GM21576 (cell line): ENCODE results near the gene SMAD3.
"Not testable (repeated sequence)": the region's sequence is repeated elsewhere in the genome, so short reads cannot be mapped to it uniquely, and the experiment has no call there.

Experiments used
- ATAC-seq: cut with Tn5 transposase; IDR thresholded peaks from one replicate; pipeline ENCODE4 v1.9.1; 2021; ENCODE audit warnings: mild to moderate bottlenecking, moderate library complexity; ENCODE audit not compliant: unreplicated experiment

Gene SMAD3

DNA sequence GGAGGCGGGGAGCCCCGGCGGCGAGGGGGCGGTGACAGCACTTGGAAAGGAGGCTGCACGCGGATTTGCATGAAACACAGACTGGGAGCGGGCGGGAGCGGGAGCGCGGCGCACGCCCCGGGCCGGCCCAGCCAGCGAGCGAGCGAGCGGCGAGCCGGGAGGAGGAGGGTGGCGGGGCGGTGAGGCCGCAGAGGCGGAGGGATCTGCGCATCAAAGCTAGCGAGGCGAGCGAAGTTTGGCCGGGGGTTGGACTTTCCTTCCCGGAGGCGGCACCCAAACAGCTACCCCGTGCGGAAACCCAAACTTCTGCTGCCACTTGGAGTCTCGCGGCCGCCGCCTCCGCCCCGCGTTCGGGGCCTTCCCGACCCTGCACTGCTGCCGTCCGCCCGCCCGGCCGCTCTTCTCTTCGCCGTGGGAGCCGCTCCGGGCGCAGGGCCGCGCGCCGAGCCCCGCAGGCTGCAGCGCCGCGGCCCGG is at the start of gene SMAD3:
Gene SMAD3 (plus strand): TSS at position 72 of the 475 bp plus-strand sequence. CDS start 553 bp downstream, outside the sequence.
- peak; percentile 47 for ATAC-seq

DNA sequence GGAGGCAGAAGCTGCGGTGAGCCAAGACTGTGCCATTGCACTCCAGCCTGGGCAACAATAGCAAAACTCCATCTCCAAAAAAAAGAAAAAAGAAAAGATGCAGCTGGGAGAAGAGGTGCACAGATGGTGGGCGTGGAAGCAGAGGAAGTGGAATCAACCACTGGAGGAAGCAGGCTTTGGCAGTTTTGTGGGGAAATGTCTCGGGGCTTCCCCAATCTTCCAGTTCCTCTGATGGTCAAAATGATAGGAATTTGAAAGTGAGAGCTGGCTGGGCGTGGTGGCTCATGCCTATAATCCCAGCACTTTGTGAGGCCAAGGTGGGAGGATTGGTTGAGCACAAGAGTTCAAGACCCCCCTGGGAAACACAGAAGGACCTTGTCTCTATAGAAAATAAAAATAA is 48.1 kb upstream of the SMAD3 start:
- no peak for ATAC-seq

DNA sequence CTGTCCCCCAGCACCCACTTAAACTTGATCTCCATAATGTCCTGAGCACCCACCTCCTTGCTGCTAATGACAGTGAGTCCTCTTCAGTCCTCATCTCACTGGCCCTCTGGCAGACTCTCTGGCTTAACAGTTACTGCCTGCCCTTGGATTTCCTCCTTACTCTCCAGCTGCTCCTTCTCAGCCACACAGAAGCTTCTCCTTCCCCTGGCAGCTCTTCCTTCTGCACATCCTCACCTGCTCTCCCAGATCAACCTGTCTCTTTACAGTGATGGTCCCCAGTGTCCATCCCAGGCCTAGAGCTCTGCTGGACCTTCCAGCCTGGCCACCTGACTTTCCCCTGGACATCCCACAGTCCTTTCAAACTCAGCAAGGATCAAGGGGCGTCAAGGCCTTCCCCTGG is 47.4 kb upstream of the SMAD3 start:
- ATAC-seq, result no peak

DNA sequence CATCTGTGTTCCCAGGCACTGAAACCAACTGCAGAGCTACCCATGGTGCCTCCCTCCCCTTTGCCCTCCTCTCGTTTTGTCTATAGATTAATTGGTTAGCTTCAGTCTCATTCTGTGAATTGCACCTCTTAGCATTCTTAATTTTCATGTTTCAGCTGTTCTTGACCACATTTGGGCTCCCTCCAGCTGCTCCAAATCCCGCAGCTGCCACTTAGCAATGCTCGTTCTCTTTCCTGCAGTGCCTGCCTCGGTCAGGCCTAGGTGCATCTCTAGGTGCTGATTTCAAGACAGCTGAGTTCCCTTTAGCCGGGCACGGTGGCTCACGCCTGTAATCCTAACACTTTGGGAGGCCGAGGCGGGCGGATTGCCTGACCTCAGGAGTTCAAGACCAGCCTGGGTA is 47.0 kb upstream of the SMAD3 start:
- ATAC-seq, result no peak

DNA sequence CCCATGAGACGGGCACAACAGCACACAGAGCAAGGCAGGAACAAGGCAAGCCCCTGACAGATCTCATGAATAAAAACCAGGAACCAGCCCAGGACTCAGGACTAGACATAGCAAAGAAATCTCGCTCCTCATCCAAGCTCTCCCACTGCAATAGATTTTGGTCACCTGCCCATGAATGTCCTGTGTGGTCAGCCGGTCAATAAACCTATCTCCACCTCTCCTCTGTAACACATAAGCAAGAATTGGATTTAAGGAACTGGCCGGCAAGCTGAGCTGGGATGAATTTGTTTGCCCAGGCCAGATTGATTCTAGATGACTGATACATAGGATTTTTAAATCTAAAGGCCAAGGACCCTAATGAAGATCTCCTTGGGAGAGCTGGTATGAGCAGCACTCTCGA is 46.3 kb upstream of the SMAD3 start:
- no peak for ATAC-seq

DNA sequence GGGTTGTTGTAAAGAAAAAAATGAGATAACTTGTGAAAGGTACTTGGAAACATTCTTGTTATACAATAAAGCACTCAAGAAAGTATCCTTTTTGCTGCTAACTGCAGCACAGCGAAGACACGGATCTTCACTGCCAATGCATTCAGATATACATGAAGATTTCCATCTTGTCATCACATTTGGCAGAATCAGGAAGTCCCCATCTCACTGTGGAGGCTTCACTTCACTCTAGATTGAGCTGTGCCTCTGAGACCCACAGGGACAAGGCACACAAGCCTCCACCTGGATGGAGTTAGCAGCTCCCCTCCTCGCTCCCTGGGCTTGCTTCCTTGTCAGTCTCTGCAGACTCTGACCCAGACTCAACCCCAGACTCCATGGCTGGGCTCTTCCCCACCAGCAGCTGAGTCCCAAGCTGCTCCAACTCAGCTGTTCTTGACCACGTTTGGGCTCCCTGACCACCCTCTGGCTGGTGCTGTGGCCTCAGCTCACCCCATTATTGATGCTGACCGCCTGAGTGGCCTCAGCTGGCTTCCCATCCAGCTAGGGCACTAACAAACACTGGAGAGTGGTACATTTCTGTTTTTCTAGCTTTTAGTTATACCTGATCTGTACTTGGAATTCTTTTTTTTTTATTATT is 45.4 kb upstream of the SMAD3 start:
- no peak for ATAC-seq

DNA sequence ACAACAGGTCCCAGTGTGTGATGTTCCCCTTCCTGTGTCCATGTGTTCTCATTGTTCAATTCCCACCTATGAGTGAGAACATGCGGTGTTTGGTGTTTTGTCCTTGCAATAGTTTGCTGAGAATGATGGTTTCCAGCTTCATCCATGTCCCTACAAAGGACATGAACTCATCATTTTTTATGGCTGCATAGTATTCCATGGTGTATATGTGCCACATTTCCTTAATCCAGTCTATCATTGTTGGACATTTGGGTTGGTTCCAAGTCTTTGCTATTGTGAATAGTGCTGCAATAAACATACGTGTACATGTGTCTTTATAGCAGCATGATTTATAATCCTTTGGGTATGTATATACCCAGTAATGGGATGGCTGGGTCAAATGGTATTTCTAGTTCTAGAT is 44.7 kb upstream of the SMAD3 start:
- ATAC-seq, result not testable (repeated sequence)

DNA sequence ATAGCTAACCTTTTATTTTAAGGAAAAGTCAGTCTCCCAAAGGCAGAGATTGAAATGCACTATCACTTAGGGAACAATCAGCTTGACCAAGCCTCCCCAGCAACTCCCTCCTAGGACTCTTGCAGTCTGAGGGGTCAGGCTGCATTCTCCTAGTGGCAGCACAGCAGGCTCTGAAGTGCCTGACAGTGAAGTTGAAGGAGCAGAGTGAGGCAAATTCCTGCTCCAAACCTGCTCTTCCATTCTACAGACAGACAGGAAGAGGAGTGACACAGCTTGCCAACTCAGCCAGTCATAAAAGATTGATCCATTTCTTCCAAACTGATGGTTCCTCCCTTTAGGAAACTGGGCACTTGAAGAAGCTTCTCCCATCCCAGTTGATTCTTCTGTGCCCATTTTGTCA is 43.9 kb upstream of the SMAD3 start:
- ATAC-seq, result no peak

DNA sequence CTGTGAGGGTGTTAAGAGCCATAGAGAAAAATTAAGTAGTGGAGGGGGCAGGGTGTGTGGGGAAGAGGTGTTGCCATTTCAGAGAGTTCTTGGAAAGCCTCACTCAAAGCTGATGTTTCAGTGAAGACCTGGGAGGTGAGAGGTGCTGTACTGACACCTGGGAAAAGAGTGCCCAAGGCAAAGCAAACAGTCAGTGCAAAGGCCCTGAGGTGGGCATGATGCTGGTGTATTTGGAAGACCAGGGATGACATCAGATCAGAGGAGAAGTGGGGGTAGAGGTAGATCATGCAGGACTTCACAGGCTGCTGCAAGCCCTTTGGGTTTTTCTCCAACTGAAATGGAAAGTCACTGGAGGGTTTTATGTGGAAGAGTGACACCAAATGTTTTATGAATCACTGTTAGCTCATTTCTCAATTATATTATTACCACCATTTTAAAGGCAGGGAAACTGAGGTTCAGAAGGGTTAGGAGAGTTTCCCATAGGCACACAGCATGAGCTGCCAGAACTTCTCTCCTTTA is 42.8 kb upstream of the SMAD3 start:
- ATAC-seq, result no peak

DNA sequence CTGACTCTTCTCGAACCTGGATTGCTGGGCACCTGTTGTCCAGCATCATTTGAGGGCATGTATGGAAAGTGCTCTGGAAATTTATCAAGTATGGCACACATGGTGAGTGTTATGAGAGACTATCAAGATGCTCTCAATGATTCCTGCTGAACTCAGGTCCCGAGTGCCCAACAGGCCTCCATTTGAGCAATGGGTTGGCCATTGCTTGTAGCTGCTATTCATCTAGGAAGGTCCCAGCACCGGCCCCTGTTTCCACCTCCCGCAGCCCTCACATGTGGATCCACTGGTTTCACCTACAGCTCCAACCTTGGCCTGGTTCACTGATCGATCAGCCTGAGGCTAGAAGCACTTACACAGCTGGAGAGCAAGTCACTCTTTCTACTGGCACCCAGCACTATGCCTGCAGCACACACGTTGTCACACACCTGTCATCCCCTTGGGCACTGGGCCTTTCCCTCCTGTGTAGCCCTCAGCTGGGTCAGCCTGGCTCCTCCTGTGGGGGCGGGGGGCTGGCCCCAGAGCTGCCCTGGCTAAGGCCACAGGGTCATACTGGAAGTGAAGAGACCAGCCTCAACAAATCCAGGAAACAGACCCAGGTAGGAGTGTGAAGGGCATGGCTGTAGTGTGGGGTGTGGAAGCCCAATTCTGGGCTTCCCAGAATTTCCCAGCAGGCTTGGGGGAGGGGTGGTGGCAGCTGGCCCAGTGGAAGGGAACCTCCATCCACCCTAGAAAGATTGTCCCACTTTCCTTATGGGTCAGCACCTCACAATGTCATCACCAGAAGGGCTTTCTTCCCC is 41.7 kb upstream of the SMAD3 start:
- no peak for ATAC-seq

DNA sequence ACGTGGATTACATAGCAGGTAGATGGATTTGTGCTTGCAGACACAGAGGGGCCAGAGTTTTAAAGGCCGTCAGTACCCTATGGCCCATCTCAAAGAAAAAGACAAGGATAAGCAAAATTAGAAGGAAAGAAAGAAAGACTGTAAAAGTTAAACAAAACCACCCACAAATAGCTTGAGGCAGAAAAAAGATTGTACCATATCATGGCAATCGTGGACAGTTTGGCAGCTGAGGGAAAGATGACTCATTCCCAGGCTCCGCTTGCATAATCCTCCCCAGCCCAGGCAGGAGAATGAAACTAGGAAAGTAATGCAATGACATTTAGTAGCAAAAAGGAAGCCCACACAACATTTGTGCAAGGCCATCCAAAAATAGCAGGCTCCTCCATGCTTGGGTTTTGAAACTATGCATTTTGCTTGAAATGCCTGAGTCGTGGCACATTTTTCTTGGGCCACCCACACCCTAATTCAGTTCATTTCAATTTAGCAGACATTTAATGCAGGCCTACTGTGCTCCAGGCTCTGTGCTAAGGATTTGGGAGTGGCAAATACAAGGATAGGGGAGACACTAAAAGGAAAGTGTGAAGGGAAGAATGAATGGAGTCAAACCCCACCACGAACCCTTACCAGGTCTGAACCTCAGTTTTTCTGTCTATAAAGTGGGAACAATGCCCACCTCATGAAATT is 40.9 kb upstream of the SMAD3 start:
- ATAC-seq, result no peak

DNA sequence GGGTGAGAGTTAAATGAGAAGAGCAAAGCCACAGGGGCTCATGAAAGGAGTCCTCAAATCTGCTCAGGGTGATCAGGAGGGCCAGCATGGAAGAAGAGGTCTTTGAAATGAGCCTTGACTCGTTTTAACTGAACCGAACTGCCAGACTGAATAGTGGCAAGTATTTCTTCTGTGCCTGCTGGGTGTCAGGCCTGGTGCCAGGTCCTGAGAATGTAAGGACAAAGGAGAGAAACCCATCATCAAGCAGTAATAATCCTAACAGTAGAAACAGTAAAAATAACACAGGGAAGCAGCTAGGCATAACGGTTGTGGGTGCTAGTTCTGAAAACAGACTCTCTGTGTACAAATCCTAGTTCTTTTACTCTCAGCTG is 40.4 kb upstream of the SMAD3 start:
- ATAC-seq, result no peak

DNA sequence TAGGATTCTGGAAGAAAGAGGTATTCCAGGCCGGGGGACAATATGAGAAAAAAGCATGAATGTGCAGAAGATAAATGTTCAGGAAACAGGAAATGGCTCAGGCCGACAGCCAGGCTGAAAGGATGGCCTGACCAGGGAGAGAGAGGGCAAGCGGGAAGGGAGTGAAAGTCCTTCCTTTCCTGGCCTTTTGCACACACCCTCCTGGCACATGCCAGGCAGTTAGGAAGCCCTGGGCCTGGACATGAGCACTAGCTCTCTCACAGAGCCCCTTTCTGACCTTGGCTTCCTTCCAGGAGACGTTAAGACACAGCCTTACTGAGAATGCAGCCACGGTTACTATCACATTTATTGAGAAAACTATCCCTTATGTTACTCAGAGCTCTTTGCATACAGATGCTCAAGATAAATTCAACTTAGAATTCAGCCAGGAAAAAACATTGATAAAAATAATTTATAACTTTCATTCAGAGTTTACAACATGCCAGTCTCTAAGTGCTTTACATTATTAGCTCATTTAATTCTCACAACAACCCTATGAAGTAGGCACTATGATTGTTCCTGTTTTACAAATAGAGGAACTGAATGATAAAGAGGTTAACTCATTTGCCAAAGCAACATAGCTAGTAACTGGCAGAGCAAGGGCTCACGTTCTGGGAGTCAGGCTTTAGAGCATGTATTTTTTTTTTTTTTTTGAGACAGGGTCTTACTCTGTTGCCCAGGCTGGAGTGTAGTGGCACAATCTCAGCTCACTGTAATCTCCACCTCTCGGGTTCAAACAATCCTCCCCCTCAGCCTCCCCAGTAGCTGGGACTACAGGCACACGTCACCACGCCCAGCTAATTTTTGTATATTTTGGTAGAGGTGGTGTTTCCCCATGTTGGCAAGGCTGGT is 39.4 kb upstream of the SMAD3 start:
- no peak for ATAC-seq

DNA sequence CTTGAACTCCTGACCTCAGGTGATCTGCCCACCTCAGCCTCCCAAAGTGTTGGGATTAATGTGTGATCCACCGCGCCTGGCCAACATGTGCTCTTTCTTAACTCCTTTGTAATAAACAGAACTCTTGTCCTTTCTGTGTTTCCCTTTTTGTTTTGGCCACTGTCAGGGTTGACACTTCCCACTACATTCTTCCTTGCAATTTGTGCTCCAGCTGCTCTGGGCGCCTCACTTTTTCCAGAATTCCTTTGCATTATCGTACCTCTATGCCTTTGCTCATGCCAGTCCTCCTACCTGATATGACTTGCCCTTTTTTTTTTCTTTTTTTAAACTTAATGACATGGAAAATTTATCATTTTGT is 38.8 kb upstream of the SMAD3 start:
- ATAC-seq, result no peak

DNA sequence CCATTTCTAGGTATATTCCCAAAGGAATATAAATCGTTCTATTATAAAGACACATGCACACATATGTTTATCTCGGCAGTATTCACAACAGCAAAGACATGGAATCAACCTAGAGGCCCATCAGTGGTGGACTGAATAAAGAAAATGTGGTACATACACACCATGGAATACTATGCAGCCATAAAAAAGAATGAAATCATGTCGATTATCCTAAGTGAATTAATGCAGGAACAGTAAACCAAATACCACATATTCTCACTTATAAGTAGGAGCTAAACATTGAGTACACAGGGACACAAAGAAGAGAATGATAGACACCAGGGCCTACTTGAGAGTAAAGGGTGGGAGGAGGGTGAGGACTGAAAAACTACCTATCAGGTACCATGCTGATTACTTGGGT is 37.0 kb upstream of the SMAD3 start:
- ATAC-seq, result not testable (repeated sequence)

DNA sequence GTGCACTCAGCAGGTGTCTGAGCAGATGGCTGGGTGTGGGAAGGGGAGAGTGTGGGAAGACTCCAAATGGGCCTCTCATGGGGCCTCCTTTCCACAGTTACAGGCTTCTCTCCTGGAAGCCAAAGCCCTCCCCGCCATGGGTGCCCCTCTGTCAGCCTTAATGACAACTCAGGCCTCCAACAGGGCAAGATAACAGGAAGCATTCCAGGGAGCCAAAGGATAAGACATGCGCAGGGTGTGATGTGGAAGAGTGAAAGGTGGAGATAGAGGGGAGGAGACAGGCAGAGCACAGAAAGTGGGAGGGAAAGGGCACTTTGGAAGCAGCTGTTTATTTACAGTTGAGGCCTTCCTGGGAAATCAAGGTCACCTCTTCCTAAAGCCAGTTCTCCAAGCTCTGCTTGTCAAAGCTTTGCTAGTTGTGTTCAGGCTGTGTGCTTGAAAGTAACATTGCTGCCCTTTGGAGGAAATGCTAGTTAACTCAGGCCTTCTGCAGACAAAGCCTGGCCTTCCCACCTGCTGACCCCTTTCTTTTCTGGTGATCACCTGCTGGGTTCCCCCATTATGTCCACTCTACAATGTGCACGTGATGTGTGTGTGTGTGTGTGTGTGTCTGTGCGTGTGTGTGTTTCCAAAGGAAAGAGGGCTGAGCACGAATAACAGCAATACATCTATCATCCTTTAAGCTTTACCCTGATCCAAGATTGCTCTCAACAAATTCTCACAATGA is 35.2 kb upstream of the SMAD3 start:
- no peak for ATAC-seq

DNA sequence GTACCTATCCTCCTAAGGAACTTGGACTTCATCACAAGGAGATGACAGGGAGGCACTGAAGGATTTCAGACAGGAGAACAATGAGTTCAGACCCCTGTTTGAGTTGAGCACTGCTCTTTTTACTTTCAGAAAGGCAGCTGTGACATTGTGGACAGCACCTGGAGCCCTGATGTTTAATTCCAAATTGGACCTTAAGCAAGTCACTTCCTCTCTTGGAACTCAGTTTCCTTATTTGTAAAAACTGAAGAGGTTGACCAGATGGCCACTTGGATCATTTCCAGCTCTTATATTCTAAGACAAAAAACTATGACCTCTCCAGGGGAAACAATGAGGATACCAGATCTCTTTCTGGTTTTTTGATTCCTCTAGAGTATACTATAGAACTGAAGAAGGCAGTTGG is 34.1 kb upstream of the SMAD3 start:
- ATAC-seq, result no peak

DNA sequence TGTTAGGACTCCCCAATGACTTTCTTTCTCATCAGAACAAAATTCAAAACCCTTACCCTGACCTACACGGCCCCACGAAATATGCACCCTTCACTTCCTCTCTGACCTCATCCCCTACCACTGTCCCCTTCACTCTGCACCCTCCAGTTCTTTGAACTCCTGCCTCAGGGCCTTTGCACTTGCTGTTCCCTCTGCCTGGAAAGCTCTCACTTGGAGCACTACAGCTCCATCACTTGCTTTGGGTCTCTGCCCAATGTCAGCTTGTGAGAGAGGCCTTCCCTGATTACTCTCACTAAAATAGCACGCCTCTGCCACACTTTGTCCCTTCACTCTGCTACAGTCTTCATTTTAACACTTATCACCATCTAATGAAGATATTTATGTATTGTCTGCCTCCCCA is 32.8 kb upstream of the SMAD3 start:
- no peak for ATAC-seq

DNA sequence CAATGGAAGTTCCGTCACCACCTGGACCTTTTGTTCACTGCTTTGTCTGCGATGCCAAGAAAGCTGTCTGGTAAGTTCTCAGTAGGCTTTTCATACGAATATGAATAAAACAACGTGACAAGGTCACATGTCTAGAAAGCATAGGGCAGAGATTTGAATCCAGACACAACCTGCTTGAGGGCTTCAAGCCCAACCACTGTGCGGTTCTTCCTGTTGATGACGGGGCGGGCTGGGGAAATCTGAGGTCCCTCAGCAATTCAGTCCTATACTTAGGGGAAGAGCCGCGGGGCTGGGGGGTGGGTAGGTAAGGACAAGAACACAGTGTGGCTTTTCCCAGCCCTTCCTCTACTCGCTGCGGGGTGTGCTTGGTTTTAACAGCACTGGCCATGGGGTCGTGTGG is 32.4 kb upstream of the SMAD3 start:
- ATAC-seq, result no peak

DNA sequence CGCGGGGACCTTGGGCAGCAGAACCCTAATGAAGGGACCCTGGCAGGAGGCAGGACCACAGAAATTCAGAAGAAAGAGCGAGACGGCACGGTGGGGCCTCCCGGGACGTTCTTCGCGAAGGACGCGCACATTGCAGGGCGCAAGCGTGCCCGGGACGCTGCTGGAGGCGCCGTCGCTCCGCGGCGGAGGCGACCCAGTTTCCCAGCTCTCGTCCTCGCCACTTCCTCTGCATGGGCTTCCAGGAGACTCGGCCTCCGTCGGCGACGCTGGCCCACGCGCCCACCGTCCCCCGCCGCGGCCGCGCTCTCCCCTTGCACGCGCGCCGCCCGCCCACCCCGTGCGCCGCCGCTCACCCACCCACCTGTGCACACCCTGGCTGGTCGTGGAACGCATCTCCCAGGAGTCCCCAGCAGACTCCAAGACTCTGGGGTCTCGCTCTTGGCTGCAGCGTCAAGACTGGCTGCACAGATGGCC is 31.8 kb upstream of the SMAD3 start:
- ATAC-seq, result no peak
